Mucosa of descending colon (tissue), 3 donors: Measurements from ENCODE around the gene CWC27. TPM values are rescaled to one million over a fixed set of nuclear protein-coding genes. Genes with fewer than 3 reads are reported as not detected.

Source experiments
- ATAC-seq: fragments of 200-7000 bp; cut with Tn5 transposase; one replicate; pipeline ENCODE4 v1.9.1; 2020; ENCODE audit warnings: mild to moderate bottlenecking, moderate library complexity
- DNase-seq, 3 donors: peaks; one replicate each; pipeline ENCODE4 v3.0.0-alpha.2; 2020
- H3K36me3 ChIP-seq: fragments of 200-600 bp; one replicate; pipeline ENCODE4 v1.8.0; 2021; ENCODE audit warnings: low read depth, mild to moderate bottlenecking
- H3K4me1 ChIP-seq: fragments of 200-600 bp; one replicate; pipeline ENCODE4 v1.8.0; 2021; ENCODE audit warnings: low read depth, mild to moderate bottlenecking
- H3K4me3 ChIP-seq: fragments of 200-600 bp; one replicate; pipeline ENCODE4 v1.8.0; 2021; ENCODE audit warnings: mild to moderate bottlenecking
- H3K9me3 ChIP-seq: fragments of 200-600 bp; one replicate; pipeline ENCODE4 v1.8.0; 2021; ENCODE audit warnings: mild to moderate bottlenecking
- intact Hi-C, 2 donors: fragments of 100-400 bp; cut with DNase I in 1 of 2; cut with micrococcal nuclease in 1 of 2; formaldehyde crosslinking; loops; one replicate each; pipeline versions ENCODE4 v1.11.0 to v1.11.1; 2022; cut with DNase I, micrococcal nuclease
- total RNA-seq, 3 donors: library from RNA; stranded (reverse); fragmentation: NEBNext Ultra II Directional in 2 of 3; extraction: Animal tissue kit (Norgen Biotek cat#: 25700) in 2 of 3; gene quantifications; one replicate each; pipeline versions ENCODE4 v1.2.1 to v1.2.4, GENCODE V29; 2021 to 2023
- TF ChIP-seq, protein P1 (sequence below): fragments of 200-600 bp; IDR thresholded peaks from one replicate; pipeline ENCODE4 v1.8.0; 2022; ENCODE audit warnings: antibody characterized with exemption, mild to moderate bottlenecking
- donor health status: DM: no; HTN: no; CAD: no; lungs with moderate emphysema.
- donor health status: DM: no; HTN: no; CAD: no.
- donor health status: DM: no; HTN: yes; CAD: no.

The CWC27 gene
- total RNA-seq, 3 donors from 2014 or later, result 15.1 to 21.7 (median 15.2) TPM

DNA sequence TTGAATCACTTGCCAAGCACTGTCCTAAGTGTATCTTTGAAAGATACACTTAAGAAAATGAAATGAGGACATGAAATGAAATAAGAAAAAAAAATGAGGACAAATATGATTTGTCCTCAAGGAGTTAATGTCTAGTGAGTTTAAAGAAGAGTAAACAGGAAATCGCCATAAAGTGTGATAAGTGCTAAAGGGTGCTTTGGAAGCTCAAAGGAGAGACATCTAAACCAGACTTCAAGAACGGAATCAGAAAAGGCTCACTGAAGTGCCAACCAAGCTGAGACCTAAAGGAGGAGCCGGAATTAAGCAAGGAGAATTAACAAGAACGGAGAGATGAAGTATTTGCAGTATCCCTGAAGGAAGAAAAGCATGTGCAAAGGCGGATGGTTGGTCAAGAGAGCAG is 200.8 kb downstream of the CWC27 start:
- no peaks in the 10 kb centered on the region for H3K4me1 ChIP-seq
- H3K36me3 ChIP-seq, result no peaks in the 10 kb centered on the region
- H3K4me3 ChIP-seq, result no peak overlapping the region
- TF ChIP-seq, protein P1, sequence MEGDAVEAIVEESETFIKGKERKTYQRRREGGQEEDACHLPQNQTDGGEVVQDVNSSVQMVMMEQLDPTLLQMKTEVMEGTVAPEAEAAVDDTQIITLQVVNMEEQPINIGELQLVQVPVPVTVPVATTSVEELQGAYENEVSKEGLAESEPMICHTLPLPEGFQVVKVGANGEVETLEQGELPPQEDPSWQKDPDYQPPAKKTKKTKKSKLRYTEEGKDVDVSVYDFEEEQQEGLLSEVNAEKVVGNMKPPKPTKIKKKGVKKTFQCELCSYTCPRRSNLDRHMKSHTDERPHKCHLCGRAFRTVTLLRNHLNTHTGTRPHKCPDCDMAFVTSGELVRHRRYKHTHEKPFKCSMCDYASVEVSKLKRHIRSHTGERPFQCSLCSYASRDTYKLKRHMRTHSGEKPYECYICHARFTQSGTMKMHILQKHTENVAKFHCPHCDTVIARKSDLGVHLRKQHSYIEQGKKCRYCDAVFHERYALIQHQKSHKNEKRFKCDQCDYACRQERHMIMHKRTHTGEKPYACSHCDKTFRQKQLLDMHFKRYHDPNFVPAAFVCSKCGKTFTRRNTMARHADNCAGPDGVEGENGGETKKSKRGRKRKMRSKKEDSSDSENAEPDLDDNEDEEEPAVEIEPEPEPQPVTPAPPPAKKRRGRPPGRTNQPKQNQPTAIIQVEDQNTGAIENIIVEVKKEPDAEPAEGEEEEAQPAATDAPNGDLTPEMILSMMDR, result no peak
- DNase-seq (no peak), ATAC-seq (no peak)
- no peaks in the 10 kb centered on the region for H3K9me3 ChIP-seq
- intact Hi-C loops, result no loop called here

- TF ChIP-seq, protein P1, result no peak
- no peak for DNase-seq
- intact Hi-C loops, result no loop called here
- H3K4me3 ChIP-seq, result no peak overlapping the region
- no peak for ATAC-seq
- H3K4me1 ChIP-seq, result no peaks in the 10 kb centered on the region
- no peaks in the 10 kb centered on the region for H3K9me3 ChIP-seq
- H3K36me3 ChIP-seq, result no peaks in the 10 kb centered on the region
Observed at GRCh38 chr5:64971513-64971912, 202.8 kb downstream of the CWC27 start.

DNA sequence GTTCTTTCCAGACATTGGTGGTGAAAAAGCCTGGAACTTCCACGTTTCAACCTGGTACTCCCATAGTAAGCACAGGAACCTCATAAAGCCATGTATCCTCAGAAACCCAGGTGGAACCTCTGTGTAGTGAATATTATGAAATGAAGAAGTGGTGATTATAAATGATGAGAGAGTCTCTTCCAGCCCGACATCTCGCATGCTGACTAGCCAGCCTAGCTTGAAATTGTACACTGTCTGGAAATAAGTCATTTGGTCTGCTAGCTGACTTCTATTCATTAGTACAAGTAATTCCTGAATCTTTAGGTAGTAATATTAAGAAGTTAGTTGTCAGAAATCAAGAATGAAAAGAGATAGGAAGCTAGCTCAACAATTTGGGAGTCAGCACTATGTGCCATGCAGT is 203.3 kb downstream of the CWC27 start:
- Histone ChIP-seq H3K36me3 (no peaks in the 10 kb centered on the region), H3K9me3 (no peaks in the 10 kb centered on the region), H3K4me3 (no peak overlapping the region), H3K4me1 (no peaks in the 10 kb centered on the region)
- TF ChIP-seq, protein P1, result no peak
- no peak for DNase-seq
- no peak for ATAC-seq
- intact Hi-C loops, result no loop called here

- Histone ChIP-seq H3K9me3 (no peaks in the 10 kb centered on the region), H3K4me1 (no peaks in the 10 kb centered on the region), H3K4me3 (no peak overlapping the region), H3K36me3 (no peaks in the 10 kb centered on the region)
- intact Hi-C loops, result no loop called here
- ATAC-seq, result no peak
- TF ChIP-seq, protein P1, result no peak
- DNase-seq, result no peak
Observed at GRCh38 chr5:64972591-64972990, 203.9 kb downstream of the CWC27 start.

- no peaks in the 10 kb centered on the region for H3K36me3 ChIP-seq
- TF ChIP-seq, protein P1, result no peak
- no peaks in the 10 kb centered on the region for H3K4me1 ChIP-seq
- ATAC-seq (no peak), DNase-seq (no peak)
- intact Hi-C loops, result no loop called here
- no peak overlapping the region for H3K4me3 ChIP-seq
- H3K9me3 ChIP-seq, result no peaks in the 10 kb centered on the region
Observed at GRCh38 chr5:64973215-64973614, 204.5 kb downstream of the CWC27 start.

DNA sequence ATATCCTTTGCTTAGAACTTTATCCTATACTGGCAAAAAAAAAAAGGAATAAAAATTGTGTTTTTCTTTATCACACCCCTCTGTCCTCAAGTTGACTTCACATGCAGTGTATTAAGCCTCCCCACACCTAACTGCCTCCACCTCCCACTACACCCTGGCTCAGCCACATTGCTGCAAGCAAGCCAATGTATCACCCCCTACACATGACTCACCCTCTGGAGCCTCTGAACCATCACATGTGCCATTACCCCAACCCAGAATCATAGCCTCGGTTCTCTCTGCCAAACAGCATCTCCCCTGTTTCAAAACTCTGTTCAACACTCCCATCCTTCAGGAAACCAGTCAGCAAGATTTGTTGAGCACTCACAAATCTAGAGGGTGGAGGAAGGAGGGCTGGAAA is 209.0 kb downstream of the CWC27 start:
- ATAC-seq, result no peak

More for the DNA sequence above, 209.0 kb downstream of the CWC27 start:
- TF ChIP-seq, protein P1, result no peak
- intact Hi-C loops, result no loop called here
- no peak for DNase-seq
- H3K4me3 ChIP-seq, result no peak overlapping the region
- H3K36me3 ChIP-seq, result no peaks in the 10 kb centered on the region
- H3K4me1 ChIP-seq, result no peaks in the 10 kb centered on the region
- H3K9me3 ChIP-seq, result no peaks in the 10 kb centered on the region
